ENCODE results near the gene RARRES2.
A peak's percentile ranks its signal among the peaks of the same experiment; 100 is the strongest.

The RARRES2 gene

GRCh38 chr7:150337659-150338081 lies 3.8 kb downstream of the RARRES2 start:
- DNase-seq (ENCODE audit: low read depth in 2 of 2): no peak

GRCh38 chr7:150337179-150337578 lies 4.2 kb downstream of the RARRES2 start:
- no peak for DNase-seq (ENCODE audit: low read depth in 2 of 2)

- no peak for DNase-seq (ENCODE audit: low read depth in 2 of 2)
These were observed 4.7 kb downstream of the RARRES2 start for GRCh38 chr7:150336746-150337145.

DNA sequence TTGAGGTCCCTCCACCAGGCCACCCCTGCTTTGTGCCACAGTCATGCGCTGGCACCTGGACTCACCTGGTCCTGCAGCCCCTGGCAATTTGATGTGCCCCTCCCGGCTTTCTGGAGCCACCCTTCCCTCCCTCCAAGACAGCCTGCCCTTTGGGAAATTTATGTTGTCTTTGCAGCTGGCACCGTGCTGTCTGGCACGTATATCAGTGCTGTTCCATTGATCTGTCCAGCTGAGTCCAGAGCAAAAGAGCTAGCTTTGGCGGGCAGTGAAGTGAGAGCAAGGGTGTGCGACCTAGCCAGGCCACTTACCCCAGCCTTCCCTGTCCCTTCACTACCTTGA lies 5.7 kb downstream of the RARRES2 start:
- no peak for DNase-seq (ENCODE audit: low read depth in 2 of 2)

GRCh38 chr7:150335108-150335773 lies 6.2 kb downstream of the RARRES2 start:
- no peak for DNase-seq (ENCODE audit: low read depth in 2 of 2)

DNA sequence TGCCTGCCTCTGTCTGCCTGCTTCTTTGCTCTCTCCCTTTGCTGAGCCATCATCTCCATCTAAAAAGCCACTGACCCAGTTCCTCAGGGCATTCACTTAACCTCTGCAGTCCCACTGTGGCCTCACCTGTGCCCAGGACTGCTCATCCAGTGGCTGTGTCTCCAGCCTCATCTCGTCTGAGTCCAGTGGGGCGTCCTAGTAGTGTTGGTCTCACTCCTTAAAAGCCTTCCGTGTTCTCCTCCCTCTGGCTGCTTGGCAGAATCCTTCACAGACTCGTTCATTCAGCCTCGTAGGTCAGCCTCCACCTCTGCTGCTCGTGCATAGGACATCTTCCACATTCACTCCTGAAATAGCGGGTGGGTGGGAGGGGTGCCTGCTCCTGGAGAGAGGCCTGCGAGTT lies 7.3 kb downstream of the RARRES2 start:
- no peak for DNase-seq (ENCODE audit: low read depth in 2 of 2)

DNA sequence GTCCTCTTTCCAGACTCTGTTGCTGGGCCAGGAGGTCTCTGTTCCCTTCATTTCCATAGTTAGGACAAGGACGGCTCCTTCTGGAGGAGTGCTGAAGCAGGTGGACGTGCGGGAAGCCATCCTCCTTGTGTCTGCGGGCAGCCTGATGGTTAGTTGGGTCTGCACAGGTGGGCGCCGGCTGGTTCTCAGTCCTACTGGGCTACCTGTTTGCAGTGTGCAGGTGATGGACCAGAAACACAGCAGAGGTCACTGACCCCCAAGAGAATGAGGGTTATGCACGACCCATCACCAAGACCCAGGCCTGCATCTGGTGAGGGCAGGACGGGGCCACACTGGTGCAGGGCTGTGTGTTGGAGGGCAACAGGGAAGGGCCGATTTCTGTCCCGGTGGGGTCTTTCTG lies 7.8 kb downstream of the RARRES2 start:
- DNase-seq (ENCODE audit: low read depth in 2 of 2): no peak

- DNase-seq (ENCODE audit: low read depth in 2 of 2): no peak
These were observed 8.4 kb downstream of the RARRES2 start for GRCh38 chr7:150332852-150333635.

GRCh38 chr7:150330211-150330885 lies 11.1 kb downstream of the RARRES2 start:
- DNase-seq (ENCODE audit: low read depth in 2 of 2): no peak

GRCh38 chr7:150329331-150330120 lies 11.9 kb downstream of the RARRES2 start:
- no peak for DNase-seq (ENCODE audit: low read depth in 2 of 2)

DNA sequence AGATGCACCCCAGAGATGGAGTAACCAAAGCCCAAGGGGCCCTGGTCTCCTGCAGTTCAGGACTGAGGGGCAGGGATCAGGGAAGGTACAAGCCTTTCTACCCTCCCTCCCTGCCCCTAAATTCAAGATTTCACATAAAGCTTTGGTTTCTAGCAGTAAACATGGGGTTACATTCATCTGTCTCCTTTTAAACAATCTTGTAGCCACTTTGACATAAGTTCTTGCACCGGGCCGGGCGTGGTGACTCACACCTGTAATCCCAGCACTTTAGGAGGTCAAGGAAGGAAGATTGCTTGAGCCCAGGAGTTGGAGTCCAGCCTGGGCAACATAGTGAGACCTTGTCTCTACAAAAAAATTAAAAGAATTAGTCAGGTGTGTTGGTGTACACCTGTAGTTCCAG lies 14.1 kb downstream of the RARRES2 start:
- DNase-seq (ENCODE audit: low read depth in 2 of 2): no peak

- no peak for DNase-seq (ENCODE audit: low read depth in 2 of 2)
These were observed 14.7 kb downstream of the RARRES2 start for GRCh38 chr7:150326657-150327268.

DNA sequence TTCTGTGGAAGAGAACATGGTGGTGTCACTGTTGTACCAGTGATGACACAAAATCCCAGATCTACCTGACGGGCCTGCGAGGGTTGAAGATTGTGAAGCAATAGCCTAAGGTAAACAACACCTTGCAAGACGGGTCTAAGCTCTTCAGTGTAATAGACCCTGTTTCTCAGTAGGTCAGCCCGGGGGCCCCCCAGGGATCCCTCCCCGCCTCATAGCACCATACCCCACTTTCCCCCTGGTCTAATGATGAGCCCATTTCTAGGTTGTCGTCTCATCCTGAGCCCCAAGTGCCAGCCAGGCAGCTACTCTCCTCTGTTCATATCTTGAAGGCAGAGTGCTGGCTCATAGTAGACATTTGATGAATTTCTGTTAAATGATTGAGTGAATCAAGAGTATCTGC lies 15.5 kb downstream of the RARRES2 start:
- no peak for DNase-seq (ENCODE audit: low read depth in 2 of 2)

DNA sequence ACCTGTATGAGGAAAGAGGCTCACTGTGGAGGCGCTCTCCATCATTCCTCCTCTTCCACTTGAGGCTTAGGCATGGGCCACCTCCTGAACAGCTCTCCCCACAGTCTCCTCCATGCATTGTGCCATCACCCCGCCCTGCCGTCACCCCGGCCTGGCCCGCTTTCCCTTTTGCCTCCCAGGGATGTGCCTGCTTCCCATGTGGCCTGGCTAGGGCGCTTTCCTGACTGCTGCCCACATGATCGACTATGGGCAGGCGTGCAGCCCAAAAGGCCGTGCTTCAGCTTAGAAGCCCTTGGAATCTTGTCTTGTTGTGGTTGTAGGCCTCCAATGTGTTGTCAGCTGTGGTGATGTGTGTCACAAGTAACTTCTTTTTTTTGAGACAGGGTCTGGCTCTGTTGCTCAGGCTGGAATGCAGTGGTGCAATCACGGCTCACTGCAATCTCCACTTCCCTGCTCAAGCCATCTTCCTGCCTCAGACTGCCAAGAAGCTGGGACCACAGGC lies 16.3 kb downstream of the RARRES2 start:
- DNase-seq (ENCODE audit: low read depth in 2 of 2): no peak

DNA sequence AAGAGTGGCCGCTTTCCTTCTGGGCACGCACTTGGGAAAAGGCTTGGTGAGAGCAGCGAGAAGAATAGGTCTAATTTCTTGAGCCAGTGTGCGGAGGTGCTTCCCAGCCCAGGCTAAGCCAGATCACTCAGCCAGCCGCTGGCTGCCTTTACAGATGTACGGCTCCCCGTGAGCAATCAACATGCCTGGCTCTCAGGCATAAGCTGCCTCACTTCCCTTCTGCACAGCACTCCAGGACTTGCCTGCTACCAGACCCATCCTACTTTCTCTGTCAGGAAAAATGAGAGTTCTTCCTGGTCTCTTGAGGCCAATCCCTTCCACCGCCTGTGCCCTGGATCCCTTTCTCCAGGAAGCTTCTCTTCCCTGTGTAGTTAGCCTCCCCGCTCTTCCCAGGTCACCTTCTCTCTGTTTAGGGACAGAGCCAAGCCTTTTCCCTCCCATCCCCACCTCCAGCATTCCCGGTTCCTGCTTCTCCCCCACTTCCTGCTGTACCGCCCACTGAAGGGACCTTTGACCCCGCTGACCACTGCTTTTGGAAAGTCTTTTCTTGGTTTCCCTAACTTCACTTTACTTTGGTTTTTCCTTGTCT lies 17.0 kb downstream of the RARRES2 start:
- no peak for DNase-seq (ENCODE audit: low read depth in 2 of 2)

GRCh38 chr7:150323682-150324372 lies 17.6 kb downstream of the RARRES2 start:
- no peak for DNase-seq (ENCODE audit: low read depth in 2 of 2)

GRCh38 chr7:150322833-150323681 lies 18.4 kb downstream of the RARRES2 start, which contains the start of the genes ACTR3C and LRRC61:
Gene ACTR3C, minus strand, starts transcription at chr7:150323545. Its CDS starts 28,249 bp downstream, at chr7:150295296.
Gene LRRC61, plus strand, starts transcription at chr7:150323355. Its CDS starts 13,507 bp downstream, at chr7:150336862.
- DNase-seq (ENCODE audit: low read depth in 2 of 2): peak; percentile 26 to 66

DNA sequence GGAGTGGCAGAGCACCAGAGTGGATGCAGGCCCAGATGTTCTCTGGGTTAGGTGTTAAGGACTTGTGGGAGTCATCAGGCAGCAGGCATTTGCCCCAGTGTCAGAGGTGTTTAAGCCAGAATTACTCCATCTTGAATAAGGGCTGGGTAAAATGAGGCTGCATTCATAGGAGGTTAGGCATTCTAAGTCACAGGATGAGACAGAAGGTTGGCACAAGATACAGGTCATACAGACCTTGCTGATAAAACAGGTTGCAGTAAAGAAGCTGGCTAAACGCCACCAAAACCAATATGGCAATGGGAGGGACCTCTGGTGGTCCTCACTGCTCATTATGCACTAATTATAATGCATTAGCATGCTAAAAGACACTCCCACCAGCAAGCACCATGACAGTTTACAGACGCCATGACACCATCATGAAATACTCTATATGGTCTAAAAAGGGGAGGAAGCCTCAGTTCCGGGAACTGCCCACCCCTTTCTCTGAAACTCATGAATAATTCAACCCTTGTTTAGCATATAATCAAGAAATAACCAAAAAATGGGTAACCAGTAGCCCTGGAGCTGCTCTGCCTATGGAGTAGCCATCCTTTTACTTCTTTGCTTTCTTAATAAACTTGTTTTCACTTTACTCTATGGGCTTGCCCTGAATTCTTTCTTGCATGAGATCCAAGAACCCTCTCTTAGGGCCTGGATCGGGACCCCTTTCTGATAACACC lies 19.2 kb downstream of the RARRES2 start:
- peak; percentile 37 to 39 for DNase-seq (ENCODE audit: low read depth in 2 of 2)

DNA sequence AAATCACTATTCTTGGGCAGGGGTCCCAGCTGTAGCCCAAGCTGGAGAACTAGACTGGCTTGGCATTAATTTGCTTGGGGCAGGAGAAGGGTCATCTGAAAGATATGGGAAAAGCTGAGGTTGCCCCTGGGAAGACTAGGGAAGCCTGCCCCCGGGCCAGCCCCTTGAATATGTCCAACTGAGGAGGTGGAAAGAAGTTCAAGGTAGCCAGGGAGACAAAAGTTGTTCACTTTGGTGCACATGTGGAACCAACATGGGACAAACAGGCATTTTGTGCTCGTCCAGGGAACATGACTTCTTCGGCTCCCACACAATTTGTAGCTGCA lies 19.7 kb downstream of the RARRES2 start:
- no peak for DNase-seq (ENCODE audit: low read depth in 2 of 2)
